K562 (cell line): ENCODE results near the gene CCDC171.

Experiments used
- BRF1 ChIP-seq: IDR thresholded peaks from 3 replicates; pipeline ENCODE4 v1.6.1; 2011; ENCODE audit warnings: borderline replicate concordance, mild to moderate bottlenecking; ENCODE audit not compliant: insufficient read length; ENCODE audit errors: extremely low read depth
- CREB1 ChIP-seq, 2 experiments: sonication (generic) in 1 of 2; formaldehyde crosslinking in 1 of 2; IDR thresholded peaks; 2 replicates each; pipeline versions ENCODE4 v1.6.1 to v1.8.0; 2012 to 2022; ENCODE audit warnings: inconsistent platforms in 1 of 2, mild to moderate bottlenecking in 1 of 2, missing genetic modification reagents in 1 of 2, moderate library complexity in 1 of 2
- DIDO1 ChIP-seq: fragments of 450-650 bp; IDR thresholded peaks from 2 replicates; pipeline ENCODE4 v1.6.1; 2016; ENCODE audit warnings: low read depth, missing biosample characterization, missing genetic modification characterization
- PML ChIP-seq: IDR thresholded peaks from 2 replicates; pipeline ENCODE4 v1.6.1; 2012; ENCODE audit warnings: low read length, inconsistent platforms
- RFX1 ChIP-seq: fragments of 450-650 bp; IDR thresholded peaks from 2 replicates; pipeline ENCODE4 v1.6.1; 2016; ENCODE audit warnings: mild to moderate bottlenecking, moderate library complexity
- SMAD3 ChIP-seq: fragments of 450-650 bp; formaldehyde crosslinking; conservative IDR thresholded peaks from 2 replicates; pipeline ENCODE4 v1.4.0; 2020; ENCODE audit warnings: mild to moderate bottlenecking
- TAF1 ChIP-seq: IDR thresholded peaks from 2 replicates; pipeline ENCODE4 v1.6.1; 2011; ENCODE audit warnings: mild to moderate bottlenecking, low read length, moderate library complexity; ENCODE audit not compliant: insufficient read depth, control insufficient read depth, severe bottlenecking; ENCODE audit errors: extremely low read depth
- TBL1XR1 ChIP-seq, 2 experiments: IDR thresholded peaks; 2 replicates each; pipeline ENCODE4 v1.6.1; 2012; ENCODE audit warnings: improper control_type of control experiment in 2 of 2, low read length in 2 of 2, mild to moderate bottlenecking in 1 of 2
- ZFP36 ChIP-seq: fragments of 150-350 bp; IDR thresholded peaks from 2 replicates; pipeline ENCODE4 v1.6.1; 2018; ENCODE audit warnings: low read length, low read depth; ENCODE audit not compliant: partially characterized antibody
- ZNF133 ChIP-seq: fragments of 250-450 bp; sonication (Bioruptor Pico); IDR thresholded peaks from 2 replicates; pipeline ENCODE4 v1.4.0; 2020; ENCODE audit warnings: mild to moderate bottlenecking
- TF ChIP-seq, protein P1 (sequence below), 3 experiments: IDR thresholded peaks in 2 of 3; conservative IDR thresholded peaks in 1 of 3; 2 replicates each; pipeline ENCODE4 v1.5.1; 2011 to 2012; ENCODE audit warnings: low read length in 3 of 3, mild to moderate bottlenecking in 3 of 3, control low read depth in 2 of 3, improper control_type of control experiment in 1 of 3, inconsistent platforms in 1 of 3, low read depth in 1 of 3, mixed read lengths in 1 of 3, moderate library complexity in 1 of 3; ENCODE audit not compliant: insufficient read depth in 2 of 3
- TF ChIP-seq, protein P2 (sequence below): IDR thresholded peaks from 3 replicates; pipeline ENCODE4 v1.6.1; 2011; ENCODE audit warnings: borderline replicate concordance, mild to moderate bottlenecking; ENCODE audit not compliant: insufficient read length, insufficient read depth

DNA sequence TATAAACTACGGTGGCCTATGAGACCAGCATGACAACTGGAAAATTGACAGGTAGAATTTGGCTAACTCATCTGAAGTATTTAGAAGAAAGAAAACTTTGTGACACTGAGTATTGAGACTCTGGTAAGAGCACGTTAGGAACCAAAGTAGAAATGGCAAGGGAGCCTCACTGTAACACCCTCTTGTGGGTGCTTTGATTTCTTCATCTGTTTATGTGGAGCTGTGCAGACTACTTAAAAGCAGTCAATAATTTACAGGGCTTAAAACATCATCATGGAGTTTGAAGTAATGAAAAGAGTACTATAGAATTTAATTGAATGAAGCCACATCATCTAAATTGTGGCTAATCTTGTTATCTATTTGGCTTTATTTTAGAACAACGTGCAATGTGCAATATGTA is 414.2 kb downstream of the CCDC171 start:
- TF ChIP-seq, protein P1, sequence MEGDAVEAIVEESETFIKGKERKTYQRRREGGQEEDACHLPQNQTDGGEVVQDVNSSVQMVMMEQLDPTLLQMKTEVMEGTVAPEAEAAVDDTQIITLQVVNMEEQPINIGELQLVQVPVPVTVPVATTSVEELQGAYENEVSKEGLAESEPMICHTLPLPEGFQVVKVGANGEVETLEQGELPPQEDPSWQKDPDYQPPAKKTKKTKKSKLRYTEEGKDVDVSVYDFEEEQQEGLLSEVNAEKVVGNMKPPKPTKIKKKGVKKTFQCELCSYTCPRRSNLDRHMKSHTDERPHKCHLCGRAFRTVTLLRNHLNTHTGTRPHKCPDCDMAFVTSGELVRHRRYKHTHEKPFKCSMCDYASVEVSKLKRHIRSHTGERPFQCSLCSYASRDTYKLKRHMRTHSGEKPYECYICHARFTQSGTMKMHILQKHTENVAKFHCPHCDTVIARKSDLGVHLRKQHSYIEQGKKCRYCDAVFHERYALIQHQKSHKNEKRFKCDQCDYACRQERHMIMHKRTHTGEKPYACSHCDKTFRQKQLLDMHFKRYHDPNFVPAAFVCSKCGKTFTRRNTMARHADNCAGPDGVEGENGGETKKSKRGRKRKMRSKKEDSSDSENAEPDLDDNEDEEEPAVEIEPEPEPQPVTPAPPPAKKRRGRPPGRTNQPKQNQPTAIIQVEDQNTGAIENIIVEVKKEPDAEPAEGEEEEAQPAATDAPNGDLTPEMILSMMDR (IDR thresholded peaks at IDR 0.05 in 2 of 3, conservative IDR thresholded peaks at IDR 0.05 in 1 of 3; ENCODE audit: insufficient read depth in 2 of 3, low read depth in 1 of 3, low read length in 3 of 3), result no peak
- TF ChIP-seq DIDO1 (tag), result no peak
- TF ChIP-seq, protein P2, sequence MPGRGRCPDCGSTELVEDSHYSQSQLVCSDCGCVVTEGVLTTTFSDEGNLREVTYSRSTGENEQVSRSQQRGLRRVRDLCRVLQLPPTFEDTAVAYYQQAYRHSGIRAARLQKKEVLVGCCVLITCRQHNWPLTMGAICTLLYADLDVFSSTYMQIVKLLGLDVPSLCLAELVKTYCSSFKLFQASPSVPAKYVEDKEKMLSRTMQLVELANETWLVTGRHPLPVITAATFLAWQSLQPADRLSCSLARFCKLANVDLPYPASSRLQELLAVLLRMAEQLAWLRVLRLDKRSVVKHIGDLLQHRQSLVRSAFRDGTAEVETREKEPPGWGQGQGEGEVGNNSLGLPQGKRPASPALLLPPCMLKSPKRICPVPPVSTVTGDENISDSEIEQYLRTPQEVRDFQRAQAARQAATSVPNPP, result no peak
- TF ChIP-seq TBL1XR1 (IDR thresholded peaks at IDR 0.05; ENCODE audit: low read length in 2 of 2), result no peak
- TF ChIP-seq ZFP36, result no peak
- TF ChIP-seq RFX1, result no peak
- no peak for TF ChIP-seq SMAD3
- no peak for TF ChIP-seq BRF1
- TF ChIP-seq TAF1, result no peak
- TF ChIP-seq PML, result no peak
- no peak for TF ChIP-seq ZNF133
- TF ChIP-seq CREB1 (IDR thresholded peaks at IDR 0.05), result no peak
- no peak for TF ChIP-seq CREB1 (CRISPR knock-in tag; IDR thresholded peaks at IDR 0.05)
